H9 (cell line): ENCODE results near the gene STXBP5L. TPM values are rescaled to one million over a fixed set of nuclear protein-coding genes. Genes with fewer than 3 reads are reported as not detected.

Source experiments
- DNase-seq: peaks from one replicate; pipeline ENCODE4 v3.0.0-alpha.2; 2017
- H2AFZ ChIP-seq: one replicate; pipeline ENCODE4 v1.6.1; 2013; ENCODE audit warnings: mild to moderate bottlenecking, low read length, control low read depth, moderate library complexity
- H2AK5ac ChIP-seq: 2 replicates; pipeline ENCODE4 v1.6.1; 2013; ENCODE audit warnings: low read length, control low read depth, mixed read lengths; ENCODE audit not compliant: insufficient read length
- H2BK120ac ChIP-seq: one replicate; pipeline ENCODE4 v1.6.1; 2013; ENCODE audit warnings: low read depth, mild to moderate bottlenecking, low read length, control low read depth, inconsistent platforms; ENCODE audit not compliant: poor library complexity, severe bottlenecking
- H2BK12ac ChIP-seq: 2 replicates; pipeline ENCODE4 v1.6.1; 2013; ENCODE audit warnings: low read length, control low read depth, mixed read lengths, low read depth; ENCODE audit not compliant: insufficient read length
- H2BK15ac ChIP-seq: 2 replicates; pipeline ENCODE4 v1.6.1; 2013; ENCODE audit warnings: low read depth, low read length, control low read depth
- H2BK20ac ChIP-seq: one replicate; pipeline ENCODE4 v1.6.1; 2013; ENCODE audit warnings: low read depth, mild to moderate bottlenecking, low read length, control low read depth, inconsistent platforms; ENCODE audit not compliant: poor library complexity, severe bottlenecking
- H2BK5ac ChIP-seq: 2 replicates; pipeline ENCODE4 v1.6.1; 2013; ENCODE audit warnings: low read length, control low read depth, mixed read lengths; ENCODE audit not compliant: insufficient read length
- H3K14ac ChIP-seq: 2 replicates; pipeline ENCODE4 v1.6.1; 2013; ENCODE audit warnings: low read length, control low read depth; ENCODE audit not compliant: insufficient read depth
- H3K18ac ChIP-seq: 2 replicates; pipeline ENCODE4 v1.6.1; 2013; ENCODE audit warnings: low read depth, mild to moderate bottlenecking, mixed read lengths, low read length, control low read depth; ENCODE audit not compliant: insufficient read length
- H3K23ac ChIP-seq: 2 replicates; pipeline ENCODE4 v1.6.1; 2013; ENCODE audit warnings: low read length, control low read depth, mixed read lengths, low read depth; ENCODE audit not compliant: insufficient read length
- H3K23me2 ChIP-seq: 2 replicates; pipeline ENCODE4 v1.6.1; 2013; ENCODE audit warnings: low read depth, mild to moderate bottlenecking, mixed read lengths, low read length, control low read depth; ENCODE audit not compliant: insufficient read length, poor library complexity, severe bottlenecking
- H3K27ac ChIP-seq: 2 replicates; pipeline ENCODE4 v1.5.1; 2013; ENCODE audit warnings: low read length, control low read depth, mixed read lengths, low read depth; ENCODE audit not compliant: insufficient read length
- H3K27me3 ChIP-seq: 2 replicates; pipeline ENCODE4 v1.6.1; 2013; ENCODE audit warnings: low read length, control low read depth, inconsistent platforms; ENCODE audit not compliant: insufficient read depth
- H3K4ac ChIP-seq: 2 replicates; pipeline ENCODE4 v1.6.1; 2013; ENCODE audit warnings: low read depth, mild to moderate bottlenecking, control low read depth, inconsistent platforms, low read length, moderate library complexity
- H3K4me1 ChIP-seq: 2 replicates; pipeline ENCODE4 v1.6.1; 2013; ENCODE audit warnings: low read length, control low read depth, inconsistent platforms; ENCODE audit not compliant: insufficient read depth
- H3K4me2 ChIP-seq: 2 replicates; pipeline ENCODE4 v1.6.1; 2013; ENCODE audit warnings: low read length, control low read depth, mixed read lengths; ENCODE audit not compliant: insufficient read length, insufficient read depth
- H3K56ac ChIP-seq: 2 replicates; pipeline ENCODE4 v1.6.1; 2013; ENCODE audit warnings: low read depth, mild to moderate bottlenecking, mixed read lengths, low read length, control low read depth; ENCODE audit not compliant: insufficient read length
- H3K79me1 ChIP-seq: 2 replicates; pipeline ENCODE4 v1.6.1; 2013; ENCODE audit warnings: low read depth, mild to moderate bottlenecking, moderate library complexity, low read length, control low read depth, inconsistent platforms; ENCODE audit not compliant: insufficient read depth, poor library complexity, severe bottlenecking
- H3K79me2 ChIP-seq: 2 replicates; pipeline ENCODE4 v1.6.1; 2013; ENCODE audit warnings: low read length, control low read depth, inconsistent platforms; ENCODE audit not compliant: insufficient read depth
- H3K9ac ChIP-seq: 2 replicates; pipeline ENCODE4 v1.6.1; 2013; ENCODE audit warnings: low read length, control low read depth, mixed read lengths; ENCODE audit not compliant: insufficient read length; ENCODE audit errors: extremely low read depth
- H3K9me3 ChIP-seq: one replicate; pipeline ENCODE4 v1.6.1; 2013; ENCODE audit warnings: low read depth, low read length, inconsistent platforms; ENCODE audit not compliant: control insufficient read depth
- H3T11ph ChIP-seq: one replicate; pipeline ENCODE4 v1.6.1; 2013; ENCODE audit warnings: mild to moderate bottlenecking, low read length, control low read depth, inconsistent platforms
- H4K20me1 ChIP-seq: one replicate; pipeline ENCODE4 v1.6.1; 2013; ENCODE audit not compliant: control insufficient read depth, insufficient read length, insufficient read depth
- H4K5ac ChIP-seq: 2 replicates; pipeline ENCODE4 v1.6.1; 2013; ENCODE audit warnings: low read depth, mild to moderate bottlenecking, mixed read lengths, low read length, control low read depth; ENCODE audit not compliant: insufficient read length
- H4K8ac ChIP-seq: replicated peaks from 2 replicates; pipeline ENCODE4 v1.6.1; 2013; ENCODE audit warnings: low read length, control low read depth, mixed read lengths, low read depth; ENCODE audit not compliant: insufficient read length
- H4K91ac ChIP-seq: 2 replicates; pipeline ENCODE4 v1.6.1; 2013; ENCODE audit warnings: low read depth, mild to moderate bottlenecking, moderate library complexity, mixed read lengths, low read length, control low read depth; ENCODE audit not compliant: insufficient read length
- H3K27ac Mint-ChIP-seq, 3 experiments: 2 replicates in 2 of 3; 3 replicates in 1 of 3; pipeline ENCODE4 v1.8.0; 2020 to 2021; ENCODE audit warnings: mixed read lengths in 3 of 3, mild to moderate bottlenecking in 1 of 3, moderate library complexity in 1 of 3
- H3K27me3 Mint-ChIP-seq: 2 replicates; pipeline ENCODE4 v1.8.0; 2021; ENCODE audit warnings: low read depth, mild to moderate bottlenecking, moderate library complexity, mixed read lengths
- H3K36me3 Mint-ChIP-seq, 3 experiments: 2 replicates in 2 of 3; 3 replicates in 1 of 3; pipeline ENCODE4 v1.8.0; 2020 to 2021; ENCODE audit warnings: low read depth in 3 of 3, mixed read lengths in 3 of 3; ENCODE audit not compliant: insufficient read depth in 1 of 3
- H3K4me1 Mint-ChIP-seq, 2 experiments: 2 replicates each; pipeline ENCODE4 v1.8.0; 2020; ENCODE audit warnings: mixed read lengths in 2 of 2
- H3K4me3 Mint-ChIP-seq, 2 experiments: 2 replicates in 1 of 2; 3 replicates in 1 of 2; pipeline ENCODE4 v1.8.0; 2020 to 2021; ENCODE audit warnings: mild to moderate bottlenecking in 2 of 2, mixed read lengths in 2 of 2, moderate library complexity in 1 of 2
- H3K9me3 Mint-ChIP-seq, 2 experiments: 2 replicates in 1 of 2; 3 replicates in 1 of 2; pipeline ENCODE4 v1.8.0; 2020; ENCODE audit warnings: mild to moderate bottlenecking in 2 of 2, mixed read lengths in 2 of 2, moderate library complexity in 1 of 2
- whole genome bisulfite sequencing: extraction: QIAGEN DNeasy Blood & Tissue Kit; methylation state at CpG from one replicate; pipeline ENCODE4 v1.1.7; 2013; ENCODE audit warnings: missing lambda C conversion rate, low lambda C conversion rate, mixed read lengths; ENCODE audit not compliant: insufficient read length; ENCODE audit errors: extremely low coverage; 5-methylcytosine and 5-hydroxymethylcytosine counted together
- total RNA-seq: library from RNA; stranded (reverse); gene quantifications from 2 replicates; pipeline ENCODE4 v1.2.1, GENCODE V29; 2021
- TF ChIP-seq, protein P1 (sequence below): fragments of 200-600 bp; sonication (generic); conservative IDR thresholded peaks from 3 replicates; pipeline ENCODE4 v1.8.0; 2021; ENCODE audit warnings: antibody characterized with exemption, mild to moderate bottlenecking

The STXBP5L gene
- total RNA-seq, 1 experiment from 2014 or later: 4.7 TPM

DNA sequence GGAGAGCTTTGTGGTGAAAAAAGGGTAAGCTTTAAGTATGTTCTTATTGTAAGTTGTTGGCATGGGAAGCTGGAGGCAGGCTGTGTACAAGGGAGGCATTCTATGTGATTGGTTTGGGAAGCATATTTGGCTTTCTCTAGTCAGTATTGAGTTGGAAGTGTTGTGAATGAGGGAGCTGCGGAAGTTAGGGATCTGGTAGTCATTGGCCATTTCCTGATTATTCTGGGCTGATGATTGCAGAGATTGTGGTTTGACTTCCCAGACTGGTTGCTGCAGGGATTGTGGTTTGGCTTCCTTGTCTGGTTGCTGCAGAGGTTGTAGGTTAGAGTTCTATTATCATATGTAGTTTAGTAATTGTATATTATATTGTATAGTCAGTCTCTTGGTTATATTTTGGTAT lies 21.0 kb downstream of the STXBP5L start:
- no peak overlapping the region for H3K18ac ChIP-seq
- Mint-ChIP-seq H3K36me3 (peaks cover 25 to 29% (median 26%) of the 10 kb centered on the region in 3 experiments), H3K4me3 (no peak overlapping the region), H3K27me3 (no peaks in the 10 kb centered on the region), H3K27ac (peak overlapping the region in 1 of 3 experiments; percentile 36; a peak in 3 of 7 replicates), H3K9me3 (peaks cover 26 to 27% of the 10 kb centered on the region in 2 experiments), H3K4me1 (peaks cover 0 to 4% of the 10 kb centered on the region in 2 experiments; a peak in 1 of 4 replicates)
- H4K8ac ChIP-seq: no peak overlapping the region
- H3K79me2 ChIP-seq: no peaks in the 10 kb centered on the region
- H3K27ac ChIP-seq: no peak overlapping the region
- no peak overlapping the region for H2BK120ac ChIP-seq
- H3K23ac ChIP-seq: no peak overlapping the region
- H4K91ac ChIP-seq: no peak overlapping the region
- no peak overlapping the region for H2BK12ac ChIP-seq
- no peak overlapping the region for H2BK20ac ChIP-seq
- no peak overlapping the region for H3K4me2 ChIP-seq
- H3K79me1 ChIP-seq: no peaks in the 10 kb centered on the region
- H2BK15ac ChIP-seq: no peak overlapping the region
- no peak overlapping the region for H3K4ac ChIP-seq
- no peak overlapping the region for H2AFZ ChIP-seq
- WGBS: no CpG with 5 or more reads among the region's 1 CpG
- H4K20me1 ChIP-seq: no peaks in the 10 kb centered on the region
- H2BK5ac ChIP-seq: no peak overlapping the region
- H3K9me3 ChIP-seq: no peaks in the 10 kb centered on the region
- no peak overlapping the region for H3T11ph ChIP-seq
- no peaks in the 10 kb centered on the region for H3K27me3 ChIP-seq
- DNase-seq: no peak
- no peaks in the 10 kb centered on the region for H3K23me2 ChIP-seq
- TF ChIP-seq, protein P1, sequence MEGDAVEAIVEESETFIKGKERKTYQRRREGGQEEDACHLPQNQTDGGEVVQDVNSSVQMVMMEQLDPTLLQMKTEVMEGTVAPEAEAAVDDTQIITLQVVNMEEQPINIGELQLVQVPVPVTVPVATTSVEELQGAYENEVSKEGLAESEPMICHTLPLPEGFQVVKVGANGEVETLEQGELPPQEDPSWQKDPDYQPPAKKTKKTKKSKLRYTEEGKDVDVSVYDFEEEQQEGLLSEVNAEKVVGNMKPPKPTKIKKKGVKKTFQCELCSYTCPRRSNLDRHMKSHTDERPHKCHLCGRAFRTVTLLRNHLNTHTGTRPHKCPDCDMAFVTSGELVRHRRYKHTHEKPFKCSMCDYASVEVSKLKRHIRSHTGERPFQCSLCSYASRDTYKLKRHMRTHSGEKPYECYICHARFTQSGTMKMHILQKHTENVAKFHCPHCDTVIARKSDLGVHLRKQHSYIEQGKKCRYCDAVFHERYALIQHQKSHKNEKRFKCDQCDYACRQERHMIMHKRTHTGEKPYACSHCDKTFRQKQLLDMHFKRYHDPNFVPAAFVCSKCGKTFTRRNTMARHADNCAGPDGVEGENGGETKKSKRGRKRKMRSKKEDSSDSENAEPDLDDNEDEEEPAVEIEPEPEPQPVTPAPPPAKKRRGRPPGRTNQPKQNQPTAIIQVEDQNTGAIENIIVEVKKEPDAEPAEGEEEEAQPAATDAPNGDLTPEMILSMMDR: no peak
- H4K5ac ChIP-seq: no peak overlapping the region
- H3K56ac ChIP-seq: no peak overlapping the region
- no peak overlapping the region for H3K9ac ChIP-seq
- no peaks in the 10 kb centered on the region for H3K4me1 ChIP-seq
- H3K14ac ChIP-seq: no peak overlapping the region
- H2AK5ac ChIP-seq: no peak overlapping the region
